ENCODE measurements around the gene ZMYND8.

DNA sequence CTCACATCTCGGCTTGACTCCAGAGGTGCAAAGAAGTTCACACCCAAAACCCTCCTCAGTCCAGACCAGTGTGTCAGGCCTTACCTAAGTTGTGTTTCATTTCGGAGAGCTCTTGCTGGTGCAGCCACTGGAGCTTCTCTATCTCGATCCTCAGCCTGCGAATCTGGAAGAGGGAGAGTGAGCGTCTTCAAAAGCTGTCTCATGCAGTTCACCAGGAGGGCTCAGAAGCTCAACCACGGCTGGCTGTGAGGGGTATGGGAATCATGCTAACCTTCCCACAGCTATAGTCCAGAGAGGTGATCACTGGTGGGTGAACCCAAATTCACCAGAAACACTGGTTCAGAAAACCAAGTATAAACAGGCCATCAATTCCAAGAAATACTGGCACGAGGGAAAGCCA, 129.4 kb downstream of the ZMYND8 start:
- TF ChIP-seq EZH2 (IDR thresholded peaks at IDR 0.05; ENCODE audit: insufficient read depth, poor library complexity, severe bottlenecking) (no peak), EZH2phosphoT487 (IDR thresholded peaks at IDR 0.05; ENCODE audit: insufficient read depth, low read depth) (no peak)

All from GM23248 (cell line).